Activated CD8-positive, alpha-beta T cell treated with anti-CD3 and anti-CD28 coated beads for 36 hours (primary cell): ENCODE results near the gene HOXB13. TPM values are rescaled to one million over a fixed set of nuclear protein-coding genes. Genes with fewer than 3 reads are reported as not detected.
A peak's percentile ranks its signal among the peaks of the same experiment; 100 is the strongest.

Source experiments
- ATAC-seq: fragments of 200-7000 bp; cut with Tn5 transposase; one replicate; pipeline ENCODE4 v1.10.0; 2021; ENCODE audit warnings: mild to moderate bottlenecking, moderate library complexity
- CTCF ChIA-PET: fragments of 350-600 bp; sonication (Branson Sonifier 250); formaldehyde crosslinking; loops from one replicate; lab custom pipeline; 2021; ENCODE audit warnings: antibody characterized with exemption; lab: Charles Lee
- POLR2A ChIA-PET: fragments of 350-600 bp; sonication (Branson Sonifier 250); formaldehyde crosslinking; loops from one replicate; lab custom pipeline; 2021; ENCODE audit warnings: antibody characterized with exemption; lab: Charles Lee
- DNase-seq: peaks from one replicate; pipeline ENCODE4 v3.0.0-alpha.2; 2020
- H3K27ac Mint-ChIP-seq: one replicate; pipeline ENCODE4 v1.8.0; 2021; ENCODE audit warnings: mild to moderate bottlenecking, mixed read lengths
- H3K27me3 Mint-ChIP-seq: one replicate; pipeline ENCODE4 v1.8.0; 2021; ENCODE audit warnings: mixed read lengths
- H3K36me3 Mint-ChIP-seq: one replicate; pipeline ENCODE4 v1.8.0; 2021; ENCODE audit warnings: low read depth, mixed read lengths
- H3K4me1 Mint-ChIP-seq: one replicate; pipeline ENCODE4 v1.8.0; 2021; ENCODE audit warnings: low read depth, mixed read lengths
- H3K4me3 Mint-ChIP-seq: one replicate; pipeline ENCODE4 v1.8.0; 2021; ENCODE audit warnings: mild to moderate bottlenecking, moderate library complexity, mixed read lengths
- H3K9me3 Mint-ChIP-seq: one replicate; pipeline ENCODE4 v1.8.0; 2021; ENCODE audit warnings: mixed read lengths
- intact Hi-C: fragments of 100-400 bp; cut with micrococcal nuclease; formaldehyde crosslinking; loops from one replicate; pipeline ENCODE4 v1.10.0; 2022
- total RNA-seq, 2 experiments: library from RNA; stranded (reverse); gene quantifications; one replicate each; pipeline ENCODE4 v1.2.3, GENCODE V29; 2021
- TF ChIP-seq, protein P1 (sequence below): fragments of 200-600 bp; IDR thresholded peaks from one replicate; pipeline ENCODE4 v1.8.0; 2022; ENCODE audit warnings: antibody characterized with exemption, mild to moderate bottlenecking

Gene HOXB13
- total RNA-seq, 2 experiments from 2014 or later = not detected

DNA sequence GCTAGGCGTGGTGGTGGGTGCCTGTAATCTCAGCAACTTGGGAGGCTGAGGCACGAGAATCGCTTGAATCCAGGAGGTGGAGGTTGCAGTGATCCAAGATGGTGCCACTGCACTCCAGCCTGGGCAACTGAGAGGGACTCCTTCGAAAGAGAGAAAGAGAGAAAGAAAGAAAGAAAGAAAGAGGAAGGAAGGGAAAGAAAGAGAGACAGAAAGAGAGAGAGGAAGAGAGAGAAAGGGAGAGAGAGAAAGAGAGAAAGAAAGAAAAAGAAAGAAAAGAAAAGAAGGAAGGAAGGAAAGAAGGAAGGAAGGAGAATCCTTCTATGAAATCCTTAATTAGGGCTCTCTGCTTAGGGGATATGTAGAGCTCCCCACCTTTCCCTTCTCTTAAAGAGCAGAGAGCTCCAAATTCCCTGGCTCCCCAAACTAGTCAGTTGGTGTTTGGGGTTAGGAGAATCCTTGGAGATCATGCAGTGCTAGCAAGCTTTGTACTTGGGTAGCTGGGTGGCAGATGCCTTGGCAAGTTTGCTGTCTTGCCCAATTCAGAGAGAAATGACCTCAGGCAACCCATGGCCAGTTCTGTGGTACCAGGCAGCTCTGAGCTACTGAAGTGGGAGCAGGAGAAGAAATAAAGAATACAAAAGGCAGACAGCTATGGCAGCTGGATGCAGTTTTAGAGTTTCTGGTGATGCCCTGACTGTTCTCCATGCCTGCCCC is 8.9 kb upstream of the HOXB13 start:
- ATAC-seq (no peak), DNase-seq (no peak)
- H3K9me3 Mint-ChIP-seq = no peaks in the 10 kb centered on the region
- H3K4me3 Mint-ChIP-seq = no peak overlapping the region
- no peaks in the 10 kb centered on the region for H3K36me3 Mint-ChIP-seq
- no peak overlapping the region for H3K27ac Mint-ChIP-seq
- H3K4me1 Mint-ChIP-seq = peaks cover 21% of the 10 kb centered on the region
- intact Hi-C loops = no loop called here
- peaks cover 86% of the 10 kb centered on the region for H3K27me3 Mint-ChIP-seq
- ChIA-PET POLR2A (interaction anchor here (1.1 to 1.6 kb wide), 2 partner anchors 10 to 101 kb away, joined by 3 read pairs; no protein-coding TSS in a partner anchor), CTCF (interaction anchor here (0.7 to 8.5 kb wide), 10 partner anchors 9 to 147 kb away, joined by 3 to 82 read pairs (median 4); partner anchors contain the start of genes HOXB13 and PRAC2)
- TF ChIP-seq, protein P1, sequence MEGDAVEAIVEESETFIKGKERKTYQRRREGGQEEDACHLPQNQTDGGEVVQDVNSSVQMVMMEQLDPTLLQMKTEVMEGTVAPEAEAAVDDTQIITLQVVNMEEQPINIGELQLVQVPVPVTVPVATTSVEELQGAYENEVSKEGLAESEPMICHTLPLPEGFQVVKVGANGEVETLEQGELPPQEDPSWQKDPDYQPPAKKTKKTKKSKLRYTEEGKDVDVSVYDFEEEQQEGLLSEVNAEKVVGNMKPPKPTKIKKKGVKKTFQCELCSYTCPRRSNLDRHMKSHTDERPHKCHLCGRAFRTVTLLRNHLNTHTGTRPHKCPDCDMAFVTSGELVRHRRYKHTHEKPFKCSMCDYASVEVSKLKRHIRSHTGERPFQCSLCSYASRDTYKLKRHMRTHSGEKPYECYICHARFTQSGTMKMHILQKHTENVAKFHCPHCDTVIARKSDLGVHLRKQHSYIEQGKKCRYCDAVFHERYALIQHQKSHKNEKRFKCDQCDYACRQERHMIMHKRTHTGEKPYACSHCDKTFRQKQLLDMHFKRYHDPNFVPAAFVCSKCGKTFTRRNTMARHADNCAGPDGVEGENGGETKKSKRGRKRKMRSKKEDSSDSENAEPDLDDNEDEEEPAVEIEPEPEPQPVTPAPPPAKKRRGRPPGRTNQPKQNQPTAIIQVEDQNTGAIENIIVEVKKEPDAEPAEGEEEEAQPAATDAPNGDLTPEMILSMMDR = no peak

DNA sequence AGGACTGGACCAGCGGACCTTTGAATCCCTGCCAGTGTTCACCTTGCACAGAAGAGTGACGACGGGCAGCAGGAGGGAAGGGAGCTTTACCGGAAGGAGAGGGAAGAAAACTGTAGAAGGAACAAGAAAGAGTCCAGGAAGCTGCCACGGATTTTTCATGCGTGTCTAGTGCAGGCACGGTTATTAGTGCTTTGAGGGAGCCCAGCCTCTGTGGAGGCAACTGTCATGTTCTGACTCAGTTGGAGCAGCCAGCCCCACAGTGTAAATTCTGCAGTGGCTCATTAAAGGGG is 6.5 kb upstream of the HOXB13 start:
- H3K4me3 Mint-ChIP-seq = no peak overlapping the region

DNA sequence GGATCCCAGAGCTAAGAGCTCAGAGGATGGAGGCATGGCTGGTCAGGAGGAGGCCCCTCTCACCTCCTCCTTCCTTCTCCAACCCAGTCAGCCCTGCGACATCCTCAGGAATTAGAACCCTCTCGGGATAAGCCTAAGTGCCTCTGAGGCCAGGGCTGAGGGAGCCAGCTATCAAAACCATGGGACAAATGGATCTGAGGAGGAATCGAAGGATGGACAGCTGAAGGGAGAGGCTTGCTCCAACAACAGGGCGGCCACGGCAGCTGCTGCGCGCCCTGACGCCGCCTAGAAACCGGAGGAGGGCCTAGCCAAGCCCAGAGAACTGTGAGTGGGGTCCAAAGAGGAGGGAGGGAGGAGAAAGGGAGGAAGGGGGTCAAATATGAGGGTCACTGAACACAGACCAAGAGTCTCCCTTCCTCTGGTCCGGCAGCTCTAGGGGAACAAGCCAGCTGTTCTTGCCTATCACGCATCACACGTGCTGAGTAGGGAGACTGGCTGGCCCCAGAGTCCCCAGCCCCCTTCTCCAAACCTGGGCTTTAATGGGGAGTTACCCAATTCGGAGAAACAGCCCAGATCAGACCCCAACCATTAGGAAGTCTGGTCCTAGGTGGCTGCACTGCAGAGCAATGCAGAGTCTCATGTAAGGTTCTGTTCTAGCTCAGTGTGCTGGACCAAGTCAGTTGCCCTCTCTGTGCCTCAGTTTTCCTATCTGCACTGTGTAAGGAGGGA is 5.9 kb upstream of the HOXB13 start:
- Mint-ChIP-seq H3K36me3 (no peaks in the 10 kb centered on the region), H3K4me1 (peaks cover 27% of the 10 kb centered on the region), H3K27me3 (peaks cover 93% of the 10 kb centered on the region), H3K9me3 (no peaks in the 10 kb centered on the region), H3K27ac (no peak overlapping the region), H3K4me3 (no peak overlapping the region)
- ChIA-PET POLR2A (interaction anchor here (0.5 kb wide), 1 partner anchor 40 kb away, joined by 3 read pairs; no protein-coding TSS in a partner anchor), CTCF (interaction anchor here (0.6 to 8.5 kb wide), 5 partner anchors 9 to 98 kb away, joined by 3 to 82 read pairs (median 6); partner anchors contain the start of gene PRAC2)
- DNase-seq (no peak), ATAC-seq (no peak)
- intact Hi-C loops = no loop called here
- TF ChIP-seq, protein P1 = no peak

More for the DNA sequence above, 6.5 kb upstream of the HOXB13 start:
- Mint-ChIP-seq H3K9me3 (no peaks in the 10 kb centered on the region), H3K36me3 (no peaks in the 10 kb centered on the region), H3K27me3 (peaks cover 89% of the 10 kb centered on the region), H3K27ac (no peak overlapping the region), H3K4me1 (peaks cover 25% of the 10 kb centered on the region)
- intact Hi-C loops = no loop called here
- CTCF ChIA-PET = interaction anchor here (1.0 to 8.5 kb wide), 4 partner anchors 10 to 72 kb away, joined by 3 to 82 read pairs (median 6); partner anchors contain the start of gene PRAC2
- ATAC-seq = no peak
- no peak for DNase-seq
- POLR2A ChIA-PET = interaction anchor here (0.5 to 0.6 kb wide), 2 partner anchors 29 to 41 kb away, joined by 3 read pairs; no protein-coding TSS in a partner anchor
- TF ChIP-seq, protein P1 = no peak

DNA sequence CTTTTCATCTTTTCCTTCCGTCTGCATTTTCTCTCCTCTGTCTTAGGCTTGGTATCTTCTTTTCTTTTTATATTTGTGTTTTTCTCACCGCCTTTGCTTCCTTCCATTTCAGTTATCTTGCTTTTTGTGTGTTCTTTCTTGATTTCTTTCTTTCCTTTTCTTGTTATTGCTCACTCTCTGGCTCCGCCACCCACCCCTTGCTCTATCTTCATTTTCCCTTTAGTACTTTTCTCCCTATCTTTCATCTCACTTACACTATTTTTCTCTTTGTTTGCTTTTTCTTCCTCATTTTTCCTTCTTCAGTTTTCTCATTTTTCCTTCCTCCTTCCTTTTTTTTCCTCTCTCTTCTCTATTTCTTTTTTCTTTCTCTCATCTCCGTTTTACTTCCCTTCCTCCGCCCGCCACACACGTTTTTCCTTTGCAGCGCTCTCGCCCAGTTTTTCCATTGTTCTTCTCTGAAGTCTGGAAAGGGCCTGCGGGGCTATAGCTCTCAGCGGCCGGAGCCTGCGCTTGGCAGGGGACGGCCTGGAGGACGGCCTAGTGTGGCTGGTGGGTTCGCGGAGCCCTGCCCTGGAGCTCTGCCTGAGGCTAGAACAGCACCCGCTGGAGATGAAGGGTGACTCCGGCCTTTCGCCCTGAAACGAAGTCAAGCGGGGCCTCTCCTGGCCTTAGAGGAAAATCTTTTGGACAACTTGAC is 5.2 kb upstream of the HOXB13 start:
- ATAC-seq = no peak
- ChIA-PET CTCF (interaction anchor here (0.6 to 8.5 kb wide), 4 partner anchors 9 to 97 kb away, joined by 3 to 82 read pairs (median 8); partner anchors contain the start of gene PRAC2), POLR2A (no interaction called here)
- no peaks in the 10 kb centered on the region for H3K36me3 Mint-ChIP-seq
- H3K27me3 Mint-ChIP-seq = peaks cover 92% of the 10 kb centered on the region
- peaks cover 24% of the 10 kb centered on the region for H3K4me1 Mint-ChIP-seq
- TF ChIP-seq, protein P1 = peak; percentile 18
- DNase-seq = no peak
- intact Hi-C loops = no loop called here
- no peaks in the 10 kb centered on the region for H3K9me3 Mint-ChIP-seq
- no peak overlapping the region for H3K27ac Mint-ChIP-seq
- H3K4me3 Mint-ChIP-seq = peak overlapping the region; percentile 25
